ENCODE data around the gene PRR19.
A peak's percentile ranks its signal among the peaks of the same experiment; 100 is the strongest.

PRR19 gene

GRCh38 chr19:42303101-42303464 is 1.2 kb downstream of the PRR19 start:
- no peak for DNase-seq (ENCODE audit: low read depth)
- peak overlapping the region; percentile 73 for H3K4me3 ChIP-seq (replicated peaks; ENCODE audit: low read depth, low read length)
- no peak for TF ChIP-seq CTCF (IDR thresholded peaks at IDR 0.05; ENCODE audit: low read length, missing control alignments)

GRCh38 chr19:42303876-42304275 is 1.9 kb downstream of the PRR19 start:
- no peak overlapping the region for H3K4me3 ChIP-seq (replicated peaks; ENCODE audit: low read depth, low read length)
- no peak for TF ChIP-seq CTCF (IDR thresholded peaks at IDR 0.05; ENCODE audit: low read length, missing control alignments)

GRCh38 chr19:42306646-42307045 is 4.7 kb downstream of the PRR19 start:
- H3K4me3 ChIP-seq (replicated peaks; ENCODE audit: low read depth, low read length), result no peak overlapping the region
- no peak for TF ChIP-seq CTCF (IDR thresholded peaks at IDR 0.05; ENCODE audit: low read length, missing control alignments)
- DNase-seq (ENCODE audit: low read depth), result no peak

More at GRCh38 chr19:42303876-42304275, 1.9 kb downstream of the PRR19 start:
- no peak for DNase-seq (ENCODE audit: low read depth)

GRCh38 chr19:42309686-42310085 is 7.8 kb downstream of the PRR19 start:
- no peak for TF ChIP-seq CTCF (IDR thresholded peaks at IDR 0.05; ENCODE audit: low read length, missing control alignments)
- H3K4me3 ChIP-seq (replicated peaks; ENCODE audit: low read depth, low read length), result no peak overlapping the region
- DNase-seq (ENCODE audit: low read depth), result no peak

- no peak overlapping the region for H3K4me3 ChIP-seq (replicated peaks; ENCODE audit: low read depth, low read length)
- no peak for DNase-seq (ENCODE audit: low read depth)
These were observed 9.7 kb downstream of the PRR19 start for GRCh38 chr19:42311657-42312056.

GRCh38 chr19:42312370-42312769 is 10.4 kb downstream of the PRR19 start:
- H3K4me3 ChIP-seq (replicated peaks; ENCODE audit: low read depth, low read length), result no peak overlapping the region

More at GRCh38 chr19:42311657-42312056, 9.7 kb downstream of the PRR19 start:
- TF ChIP-seq CTCF (IDR thresholded peaks at IDR 0.05; ENCODE audit: low read length, missing control alignments), result peak; percentile 8

More at GRCh38 chr19:42312370-42312769, 10.4 kb downstream of the PRR19 start:
- TF ChIP-seq CTCF (IDR thresholded peaks at IDR 0.05; ENCODE audit: low read length, missing control alignments), result no peak
- no peak for DNase-seq (ENCODE audit: low read depth)
